ENCODE results near the gene CYP3A7. TPM values are rescaled to one million over a fixed set of nuclear protein-coding genes. Genes with fewer than 3 reads are reported as not detected.

Gene CYP3A7
- total and polyA plus RNA-seq, 2 donors from 2014 or later = 0.69 TPM; not detected in 1

GRCh38 chr7:99742737-99743394 lies 7.9 kb upstream of the CYP3A7 start:
- Histone ChIP-seq H3K27ac (ENCODE audit: low read depth in 2 of 2, low read length in 2 of 2) (no peak overlapping the region), H3K9me3 (ENCODE audit: control insufficient read depth in 2 of 3, insufficient read depth in 1 of 3, low read length in 3 of 3) (no peaks in the 10 kb centered on the region), H3K9ac (ENCODE audit: low read length in 3 of 3) (no peak overlapping the region), H3K4me1 (ENCODE audit: control insufficient read depth in 2 of 3, insufficient read depth in 2 of 3, low read depth in 1 of 3, low read length in 3 of 3) (no peaks in the 10 kb centered on the region), H3K4me3 (ENCODE audit: low read length in 3 of 3) (no peak overlapping the region), H3K36me3 (ENCODE audit: control insufficient read depth in 2 of 3, insufficient read depth in 3 of 3, low read length in 3 of 3) (no peaks in the 10 kb centered on the region), H3K27me3 (ENCODE audit: control insufficient read depth, insufficient read depth, low read length) (no peaks in the 10 kb centered on the region)
- TF ChIP-seq CTCF (IDR thresholded peaks at IDR 0.05; ENCODE audit: borderline replicate concordance, extremely low read depth, insufficient read depth) = no peak
- DNase-seq (no peak), FAIRE-seq (no peak)
- intact Hi-C loops (cut with DNase I) = no loop called here

DNA sequence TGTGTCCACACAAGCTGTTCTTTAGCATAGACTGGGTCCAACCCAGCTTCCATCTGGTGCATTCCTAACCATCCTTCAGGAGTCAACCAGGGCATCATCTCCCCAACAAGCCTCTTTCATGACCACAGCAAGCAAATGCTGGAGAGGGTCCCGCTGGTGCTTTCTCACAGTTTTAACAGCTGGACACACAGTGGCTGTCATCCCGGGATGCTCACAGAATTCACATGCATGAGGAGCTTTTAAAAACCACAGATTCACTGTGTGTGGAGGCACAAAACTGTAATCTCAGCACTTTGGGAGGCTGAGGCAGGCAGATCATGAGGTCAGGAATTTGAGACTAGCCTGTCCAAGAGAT lies 6.4 kb upstream of the CYP3A7 start:
- no peak overlapping the region for H3K27ac ChIP-seq (ENCODE audit: low read depth in 2 of 2, low read length in 2 of 2)
- no peak for TF ChIP-seq CTCF (IDR thresholded peaks at IDR 0.05; ENCODE audit: borderline replicate concordance, extremely low read depth, insufficient read depth)

GRCh38 chr7:99740573-99741440 lies 5.8 kb upstream of the CYP3A7 start:
- no peak for FAIRE-seq
- no peaks in the 10 kb centered on the region for H3K36me3 ChIP-seq (ENCODE audit: control insufficient read depth in 2 of 3, insufficient read depth in 3 of 3, low read length in 3 of 3)
- H3K27ac ChIP-seq (ENCODE audit: low read depth in 2 of 2, low read length in 2 of 2) = no peak overlapping the region
- H3K4me3 ChIP-seq (ENCODE audit: low read length in 3 of 3) = no peak overlapping the region
- no peak overlapping the region for H3K9ac ChIP-seq (ENCODE audit: low read length in 3 of 3)
- TF ChIP-seq CTCF (IDR thresholded peaks at IDR 0.05; ENCODE audit: borderline replicate concordance, extremely low read depth, insufficient read depth) = no peak
- H3K4me1 ChIP-seq (ENCODE audit: control insufficient read depth in 2 of 3, insufficient read depth in 2 of 3, low read depth in 1 of 3, low read length in 3 of 3) = no peaks in the 10 kb centered on the region
- DNase-seq = no peak
- H3K27me3 ChIP-seq (ENCODE audit: control insufficient read depth, insufficient read depth, low read length) = no peaks in the 10 kb centered on the region
- no peaks in the 10 kb centered on the region for H3K9me3 ChIP-seq (ENCODE audit: control insufficient read depth in 2 of 3, insufficient read depth in 1 of 3, low read length in 3 of 3)
- intact Hi-C loops (cut with DNase I) = no loop called here

More for the DNA sequence above, 6.4 kb upstream of the CYP3A7 start:
- Histone ChIP-seq H3K4me3 (ENCODE audit: low read length in 3 of 3) (no peak overlapping the region), H3K9me3 (ENCODE audit: control insufficient read depth in 2 of 3, insufficient read depth in 1 of 3, low read length in 3 of 3) (no peaks in the 10 kb centered on the region), H3K9ac (ENCODE audit: low read length in 3 of 3) (no peak overlapping the region), H3K36me3 (ENCODE audit: control insufficient read depth in 2 of 3, insufficient read depth in 3 of 3, low read length in 3 of 3) (no peaks in the 10 kb centered on the region), H3K4me1 (ENCODE audit: control insufficient read depth in 2 of 3, insufficient read depth in 2 of 3, low read depth in 1 of 3, low read length in 3 of 3) (no peaks in the 10 kb centered on the region), H3K27me3 (ENCODE audit: control insufficient read depth, insufficient read depth, low read length) (no peaks in the 10 kb centered on the region)
- FAIRE-seq = no peak
- intact Hi-C loops (cut with DNase I) = no loop called here
- no peak for DNase-seq
